Activated naive CD8-positive, alpha-beta T cell treated with anti-CD3 and anti-CD28 coated beads, Interleukin-2, amount 50 U/mL, for 24 hours (primary cell): ENCODE results near the gene LCN15.
"Not testable (repeated sequence)": the region's sequence is repeated elsewhere in the genome, so short reads cannot be mapped to it uniquely, and the experiment has no call there.

Experiments
- ATAC-seq: fragments of 150-1000 bp; cut with Tn5 transposase; one replicate; pipeline ENCODE4 v1.10.0; 2021
- DNase-seq: peaks from one replicate; pipeline ENCODE4 v3.0.0; 2021
- H3K27ac Mint-ChIP-seq: one replicate; pipeline ENCODE4 v1.8.0; 2021; ENCODE audit warnings: mild to moderate bottlenecking, mixed read lengths
- H3K27me3 Mint-ChIP-seq: one replicate; pipeline ENCODE4 v1.8.0; 2021; ENCODE audit warnings: mixed read lengths
- H3K36me3 Mint-ChIP-seq: one replicate; pipeline ENCODE4 v1.8.0; 2021; ENCODE audit warnings: low read depth, mixed read lengths
- H3K4me1 Mint-ChIP-seq: one replicate; pipeline ENCODE4 v1.8.0; 2021; ENCODE audit warnings: mixed read lengths
- H3K4me3 Mint-ChIP-seq: one replicate; pipeline ENCODE4 v1.8.0; 2021; ENCODE audit warnings: mild to moderate bottlenecking, moderate library complexity, mixed read lengths
- H3K9me3 Mint-ChIP-seq: one replicate; pipeline ENCODE4 v1.8.0; 2021; ENCODE audit warnings: mixed read lengths

LCN15 gene

DNA sequence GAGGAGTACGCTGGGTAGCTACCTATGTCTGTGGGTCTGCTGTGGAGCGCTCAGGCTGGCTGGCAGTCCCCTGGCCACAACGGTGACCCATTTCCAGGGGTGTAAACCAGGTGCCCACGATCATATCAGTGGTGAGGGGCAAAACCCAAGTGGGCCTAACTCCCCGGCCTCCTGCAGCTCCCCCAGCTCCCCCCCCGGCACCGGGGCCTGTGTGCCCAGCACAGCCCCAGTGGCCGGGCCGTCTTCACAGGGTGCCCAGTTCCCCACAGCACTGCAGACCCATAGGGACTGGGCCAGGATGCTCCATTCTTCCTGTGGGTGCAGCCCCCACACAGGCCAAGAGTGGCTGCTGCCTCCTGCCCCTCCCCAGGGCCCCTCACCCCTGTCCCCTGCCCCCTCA is 5.3 kb downstream of the LCN15 start:
- no peak overlapping the region for H3K27ac Mint-ChIP-seq
- no peak overlapping the region for H3K4me3 Mint-ChIP-seq
- no peaks in the 10 kb centered on the region for H3K9me3 Mint-ChIP-seq
- H3K4me1 Mint-ChIP-seq: peaks cover 2% of the 10 kb centered on the region
- DNase-seq (no peak), ATAC-seq (no peak)
- no peaks in the 10 kb centered on the region for H3K36me3 Mint-ChIP-seq
- peaks cover 7% of the 10 kb centered on the region for H3K27me3 Mint-ChIP-seq

DNA sequence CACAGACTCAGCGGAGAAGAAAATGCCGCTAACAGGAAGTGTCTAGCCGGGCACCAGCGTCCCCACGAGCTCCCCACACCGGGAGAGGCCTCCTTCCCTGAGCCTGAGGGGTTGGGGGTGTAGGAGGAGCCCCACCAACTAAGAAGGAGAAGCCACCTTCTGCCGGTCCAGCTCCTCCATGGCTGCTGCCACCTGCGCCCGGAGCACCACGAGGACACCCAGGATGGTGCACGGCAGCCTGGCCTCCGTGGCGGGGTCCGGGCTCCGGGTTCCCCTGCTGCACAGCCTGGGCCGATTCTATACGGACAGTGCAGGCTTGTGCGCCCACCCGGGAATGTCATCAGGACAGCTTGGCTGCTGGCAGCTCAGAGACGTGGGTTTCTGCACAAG is 6.6 kb downstream of the LCN15 start:
- H3K27ac Mint-ChIP-seq: no peak overlapping the region
- no peak for DNase-seq

DNA sequence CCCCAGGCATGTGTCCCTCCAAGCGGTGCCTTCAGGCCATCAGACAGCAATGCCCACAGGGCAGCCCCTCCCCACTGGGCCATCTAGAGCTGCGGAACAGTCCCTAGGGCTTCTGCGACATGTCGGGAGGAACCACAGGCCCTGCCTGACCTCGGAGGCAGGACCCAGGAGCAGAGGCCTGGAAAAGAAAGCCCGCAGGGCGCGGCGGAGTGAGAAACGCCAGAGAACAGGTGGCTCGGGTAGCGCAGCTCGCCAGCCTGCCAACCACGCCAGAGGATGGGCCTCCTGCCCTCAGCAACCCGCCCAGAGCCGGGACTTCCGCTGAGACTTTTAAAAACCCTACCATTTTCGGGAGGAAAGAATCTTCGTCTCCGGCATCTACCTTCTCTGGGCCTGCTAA is 7.0 kb downstream of the LCN15 start:
- H3K9me3 Mint-ChIP-seq: peaks cover 7% of the 10 kb centered on the region
- peaks cover 11% of the 10 kb centered on the region for H3K27me3 Mint-ChIP-seq
- no peak overlapping the region for H3K27ac Mint-ChIP-seq
- ATAC-seq: no peak
- no peak overlapping the region for H3K4me3 Mint-ChIP-seq
- no peak for DNase-seq
- H3K4me1 Mint-ChIP-seq: peaks cover 2% of the 10 kb centered on the region
- H3K36me3 Mint-ChIP-seq: peaks cover 4% of the 10 kb centered on the region

More for the DNA sequence above, 6.6 kb downstream of the LCN15 start:
- ATAC-seq: no peak
- Mint-ChIP-seq H3K9me3 (peaks cover 2% of the 10 kb centered on the region), H3K36me3 (no peaks in the 10 kb centered on the region), H3K27me3 (peaks cover 7% of the 10 kb centered on the region), H3K4me1 (peaks cover 2% of the 10 kb centered on the region), H3K4me3 (no peak overlapping the region)

DNA sequence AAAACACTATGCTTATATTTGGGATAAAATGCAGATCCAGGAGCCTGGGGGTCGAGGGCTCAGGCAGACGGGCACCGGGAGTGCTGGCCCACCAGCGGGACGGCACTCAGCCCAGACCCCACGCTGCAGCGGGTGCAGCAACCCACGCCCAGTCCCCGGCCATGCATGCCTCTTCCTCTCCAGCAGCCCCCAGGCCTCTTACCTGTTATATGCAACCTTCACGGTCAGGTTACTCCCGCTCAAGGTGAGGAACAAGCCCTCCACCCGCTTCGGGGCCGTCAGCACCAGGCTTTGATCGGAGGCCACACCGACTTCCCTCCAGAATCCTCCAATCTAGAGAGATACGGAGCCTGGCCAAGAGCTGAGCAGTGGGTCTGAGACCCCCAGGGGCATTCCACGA is 7.5 kb downstream of the LCN15 start:
- Mint-ChIP-seq H3K36me3 (peaks cover 7% of the 10 kb centered on the region), H3K27ac (no peak overlapping the region), H3K4me3 (no peak overlapping the region), H3K27me3 (peaks cover 13% of the 10 kb centered on the region), H3K9me3 (peaks cover 12% of the 10 kb centered on the region), H3K4me1 (peaks cover 2% of the 10 kb centered on the region)
- ATAC-seq (no peak), DNase-seq (no peak)

DNA sequence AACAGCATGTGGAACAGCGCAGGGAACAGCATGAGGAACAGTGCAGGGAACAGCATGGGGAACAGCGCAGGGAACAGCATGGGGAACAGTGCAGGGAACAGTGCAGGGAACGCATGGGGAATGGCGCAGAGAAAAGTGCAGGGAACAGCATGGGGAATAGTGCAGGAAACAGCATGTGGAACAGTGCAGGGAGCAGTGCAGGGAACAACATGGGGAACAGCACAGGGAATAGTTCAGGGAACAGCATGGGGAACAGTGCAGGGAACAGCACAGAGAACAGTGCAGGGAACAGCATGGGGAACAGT is 8.2 kb downstream of the LCN15 start:
- Mint-ChIP-seq H3K4me1 (peaks cover 4% of the 10 kb centered on the region), H3K4me3 (no peak overlapping the region), H3K27me3 (peaks cover 13% of the 10 kb centered on the region), H3K36me3 (peaks cover 10% of the 10 kb centered on the region), H3K27ac (no peak overlapping the region), H3K9me3 (peaks cover 16% of the 10 kb centered on the region)
- ATAC-seq (no peak), DNase-seq (no peak)

DNA sequence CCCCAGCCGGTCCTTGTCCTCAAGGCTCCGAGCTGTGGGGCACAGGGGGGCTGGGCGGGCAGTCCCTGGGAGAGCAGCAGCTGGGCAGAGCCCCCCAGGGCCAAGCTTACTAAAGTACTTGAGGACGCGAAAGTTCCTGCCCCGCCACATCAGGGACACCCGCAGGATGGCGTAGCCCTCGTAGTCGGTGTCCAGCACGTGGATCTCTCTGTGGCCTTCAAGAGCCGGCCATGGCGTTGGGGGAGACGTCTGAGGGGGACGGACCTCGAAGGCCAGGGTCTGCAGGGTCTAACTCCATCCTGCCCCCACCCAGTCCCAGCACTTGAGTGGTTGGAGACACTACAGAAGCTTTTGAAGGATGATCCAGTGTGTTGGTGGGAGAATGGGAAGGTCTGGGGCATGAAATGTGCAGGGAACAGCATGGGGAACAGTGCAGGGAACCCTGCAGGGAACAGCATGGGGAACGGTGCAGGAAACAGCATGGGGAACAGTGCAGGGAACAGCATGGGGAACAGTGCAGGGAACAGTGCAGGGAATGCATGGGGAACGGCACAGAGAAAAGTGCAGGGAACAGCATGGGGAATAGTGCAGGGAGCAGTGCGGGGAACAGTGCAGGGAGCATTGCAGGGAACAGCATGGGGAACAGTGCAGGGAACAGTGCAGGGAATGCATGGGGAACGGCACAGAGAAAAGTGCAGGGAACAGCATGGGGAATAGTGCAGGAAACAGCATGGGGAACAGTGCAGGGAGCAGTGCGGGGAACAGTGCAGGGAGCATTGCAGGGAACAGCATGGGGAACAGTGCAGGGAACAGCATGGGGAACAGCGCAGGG is 8.8 kb downstream of the LCN15 start:
- not testable (repeated sequence) for ATAC-seq, H3K4me1 Mint-ChIP-seq, H3K27ac Mint-ChIP-seq, H3K4me3 Mint-ChIP-seq, DNase-seq
- Mint-ChIP-seq H3K36me3 (peaks cover 10% of the 10 kb centered on the region), H3K9me3 (peaks cover 16% of the 10 kb centered on the region), H3K27me3 (peaks cover 11% of the 10 kb centered on the region)

DNA sequence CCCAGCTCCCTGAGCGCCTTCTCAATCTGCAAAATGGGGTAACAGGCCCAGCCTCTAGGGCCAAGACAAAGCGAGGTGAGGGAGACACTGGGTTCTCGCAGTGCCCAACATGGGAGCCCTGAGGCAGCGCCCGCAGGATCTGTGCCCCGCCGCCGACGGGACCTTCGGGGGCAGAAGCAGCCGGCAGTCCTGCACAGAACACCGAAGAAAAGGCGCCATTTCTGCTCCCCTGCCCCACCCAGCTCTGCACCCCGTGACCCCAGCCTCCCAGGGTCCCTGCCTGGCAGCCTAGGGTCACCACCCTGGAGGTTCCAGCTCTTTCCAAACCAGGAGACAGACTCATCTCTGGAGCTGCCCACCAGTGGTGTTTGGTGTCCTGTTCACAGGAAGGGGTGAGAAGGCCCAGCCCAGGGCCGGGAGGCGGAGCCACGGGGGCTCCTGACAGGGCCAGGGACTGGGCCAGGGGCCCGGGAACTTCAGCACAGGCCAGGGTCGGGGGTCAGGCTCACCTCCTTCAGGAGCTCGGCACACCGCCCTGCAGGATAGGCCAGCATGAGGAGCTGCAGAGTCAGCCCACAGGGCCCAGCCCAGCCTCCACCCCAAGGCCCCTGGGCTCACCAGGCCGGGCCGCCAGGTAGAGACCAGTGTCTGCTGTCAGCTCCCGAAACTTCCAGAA is 9.6 kb downstream of the LCN15 start:
- Mint-ChIP-seq H3K9me3 (peaks cover 16% of the 10 kb centered on the region), H3K4me1 (peaks cover 13% of the 10 kb centered on the region), H3K27me3 (peaks cover 9% of the 10 kb centered on the region), H3K4me3 (no peak overlapping the region), H3K27ac (no peak overlapping the region), H3K36me3 (peaks cover 10% of the 10 kb centered on the region)
- ATAC-seq: no peak
- DNase-seq: no peak

DNA sequence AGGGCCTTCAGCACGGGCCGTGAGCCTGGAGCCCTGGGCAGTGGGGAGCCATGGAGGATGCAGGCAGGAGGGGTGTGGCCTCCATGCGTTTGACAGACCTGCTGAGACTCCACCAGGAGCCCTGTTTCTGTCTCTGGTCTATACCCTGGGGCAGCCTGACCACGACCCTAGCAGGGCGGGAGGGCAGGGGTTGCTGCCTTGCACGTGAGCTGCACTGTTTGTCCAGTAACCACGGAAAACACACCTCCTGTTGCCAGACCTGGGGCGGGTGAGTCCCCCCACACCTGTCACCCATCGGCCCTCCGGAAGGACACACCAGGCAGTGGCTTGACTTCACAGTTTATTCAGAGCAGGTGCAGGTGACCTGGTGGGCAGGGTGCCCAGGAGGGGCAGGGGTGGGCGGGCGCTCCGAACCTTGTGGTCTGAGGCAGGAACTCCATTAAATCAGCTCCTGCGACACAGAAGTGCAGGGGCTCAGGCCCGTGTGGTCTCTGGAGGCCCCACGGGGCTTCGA is 10.2 kb downstream of the LCN15 start:
- peaks cover 16% of the 10 kb centered on the region for H3K9me3 Mint-ChIP-seq
- H3K4me3 Mint-ChIP-seq: no peak overlapping the region
- H3K4me1 Mint-ChIP-seq: peaks cover 19% of the 10 kb centered on the region
- DNase-seq: no peak
- peaks cover 10% of the 10 kb centered on the region for H3K36me3 Mint-ChIP-seq
- H3K27ac Mint-ChIP-seq: no peak overlapping the region
- peaks cover 9% of the 10 kb centered on the region for H3K27me3 Mint-ChIP-seq
- ATAC-seq: no peak

DNA sequence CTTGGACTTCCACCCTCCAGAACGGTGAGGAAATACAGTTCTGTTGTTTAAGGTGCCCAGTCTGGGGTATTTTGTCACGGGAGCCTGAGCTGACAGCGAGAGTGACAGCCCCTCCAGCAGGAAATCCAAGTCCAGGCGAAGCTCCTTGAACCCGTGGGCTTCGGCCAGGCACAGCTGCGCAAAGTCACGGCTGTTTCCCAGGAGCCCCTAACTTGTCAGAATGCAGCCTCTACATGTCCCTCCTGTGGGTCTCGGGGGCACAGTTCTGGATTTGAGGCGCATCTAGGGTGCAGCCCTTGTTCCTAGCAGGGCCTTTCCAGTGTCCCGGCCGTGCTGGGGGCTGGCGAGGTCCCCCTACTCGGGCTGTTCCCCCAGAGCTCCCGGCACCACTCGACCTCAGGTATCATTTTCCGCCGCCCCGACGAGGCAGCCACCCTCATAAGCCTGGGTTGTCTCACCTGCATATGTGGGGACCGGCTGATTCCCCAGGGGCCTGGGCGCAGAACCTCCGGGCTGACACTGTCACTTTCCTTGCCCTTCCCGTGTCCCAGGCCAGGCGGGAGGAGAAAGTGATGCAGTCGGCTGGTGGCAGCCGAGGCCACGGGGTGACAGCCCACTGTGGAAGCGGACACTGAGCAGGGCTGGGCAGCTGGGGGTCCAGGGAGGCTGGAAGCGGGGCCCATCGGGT is 10.8 kb downstream of the LCN15 start:
- H3K27me3 Mint-ChIP-seq: peaks cover 9% of the 10 kb centered on the region
- peaks cover 10% of the 10 kb centered on the region for H3K36me3 Mint-ChIP-seq
- no peak overlapping the region for H3K4me3 Mint-ChIP-seq
- ATAC-seq (no peak), DNase-seq (no peak)
- H3K4me1 Mint-ChIP-seq: peaks cover 19% of the 10 kb centered on the region
- H3K9me3 Mint-ChIP-seq: peaks cover 16% of the 10 kb centered on the region
- H3K27ac Mint-ChIP-seq: no peak overlapping the region

DNA sequence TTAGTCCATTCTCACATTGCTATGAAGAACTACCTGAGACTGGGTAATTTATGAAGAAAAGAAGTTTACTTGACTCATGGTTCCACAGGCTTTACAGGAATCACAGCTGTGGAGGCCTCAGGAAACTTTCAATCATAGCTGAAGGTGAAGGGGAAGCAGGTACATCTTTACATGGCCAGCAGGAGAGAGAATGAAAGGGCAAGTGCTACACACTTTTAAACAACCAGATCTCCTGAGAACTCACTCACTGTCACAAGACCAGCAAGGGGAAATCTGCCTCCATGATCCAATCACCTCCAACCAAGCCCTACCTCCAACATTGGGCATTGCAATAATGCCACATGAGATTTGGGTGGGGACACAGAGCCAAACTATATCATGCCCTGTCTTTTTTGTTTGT is 12.5 kb downstream of the LCN15 start:
- Mint-ChIP-seq H3K36me3 (peaks cover 10% of the 10 kb centered on the region), H3K27ac (no peak overlapping the region), H3K4me1 (peaks cover 19% of the 10 kb centered on the region), H3K4me3 (no peak overlapping the region), H3K27me3 (peaks cover 9% of the 10 kb centered on the region), H3K9me3 (peaks cover 16% of the 10 kb centered on the region)
- no peak for DNase-seq
- ATAC-seq: no peak

DNA sequence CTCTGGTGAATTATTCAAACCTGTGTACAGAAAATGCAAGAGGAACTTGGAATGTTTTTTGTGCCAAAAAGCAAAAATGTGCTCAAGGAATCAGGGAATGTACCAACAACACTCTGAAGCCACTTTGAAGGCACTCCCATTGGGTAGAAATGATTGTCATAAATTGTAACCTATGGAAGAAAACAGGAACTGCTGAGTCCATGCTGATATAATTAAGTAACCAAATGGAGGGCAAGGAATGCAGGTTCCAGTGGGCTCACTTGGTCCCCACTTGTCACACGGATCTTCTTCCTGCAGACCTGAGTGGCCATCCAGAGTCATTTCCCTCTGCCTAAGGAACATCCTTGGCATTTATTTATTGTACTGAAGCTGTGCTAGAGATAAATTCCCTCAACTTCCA is 13.1 kb downstream of the LCN15 start:
- Mint-ChIP-seq H3K4me1 (peaks cover 19% of the 10 kb centered on the region), H3K9me3 (peaks cover 16% of the 10 kb centered on the region), H3K27me3 (peaks cover 9% of the 10 kb centered on the region), H3K36me3 (peaks cover 10% of the 10 kb centered on the region), H3K27ac (no peak overlapping the region), H3K4me3 (no peak overlapping the region)
- DNase-seq (no peak), ATAC-seq (no peak)

DNA sequence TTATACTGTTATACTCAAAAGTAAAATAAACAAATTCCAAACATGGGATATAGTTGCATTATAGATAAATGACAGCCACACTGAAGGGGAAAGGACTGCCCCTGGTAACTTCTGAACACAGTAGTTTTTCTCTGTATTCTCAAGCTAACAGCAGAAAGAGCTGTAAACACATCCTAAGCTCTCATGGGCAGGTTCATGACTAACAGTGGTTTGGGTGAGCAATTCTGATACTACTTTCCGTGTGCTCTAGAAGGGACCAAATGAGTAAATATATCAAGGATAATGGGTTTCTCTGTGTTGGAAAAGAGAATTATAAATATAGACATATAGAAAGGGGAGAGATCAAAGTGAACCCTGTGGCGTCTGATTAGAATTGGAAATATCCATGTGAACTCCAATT is 13.8 kb downstream of the LCN15 start:
- H3K36me3 Mint-ChIP-seq: peaks cover 10% of the 10 kb centered on the region
- peaks cover 6% of the 10 kb centered on the region for H3K27me3 Mint-ChIP-seq
- ATAC-seq (peak; percentile 91), DNase-seq (no peak)
- peaks cover 16% of the 10 kb centered on the region for H3K9me3 Mint-ChIP-seq
- no peak overlapping the region for H3K4me3 Mint-ChIP-seq
- H3K27ac Mint-ChIP-seq: no peak overlapping the region
- H3K4me1 Mint-ChIP-seq: peaks cover 19% of the 10 kb centered on the region

DNA sequence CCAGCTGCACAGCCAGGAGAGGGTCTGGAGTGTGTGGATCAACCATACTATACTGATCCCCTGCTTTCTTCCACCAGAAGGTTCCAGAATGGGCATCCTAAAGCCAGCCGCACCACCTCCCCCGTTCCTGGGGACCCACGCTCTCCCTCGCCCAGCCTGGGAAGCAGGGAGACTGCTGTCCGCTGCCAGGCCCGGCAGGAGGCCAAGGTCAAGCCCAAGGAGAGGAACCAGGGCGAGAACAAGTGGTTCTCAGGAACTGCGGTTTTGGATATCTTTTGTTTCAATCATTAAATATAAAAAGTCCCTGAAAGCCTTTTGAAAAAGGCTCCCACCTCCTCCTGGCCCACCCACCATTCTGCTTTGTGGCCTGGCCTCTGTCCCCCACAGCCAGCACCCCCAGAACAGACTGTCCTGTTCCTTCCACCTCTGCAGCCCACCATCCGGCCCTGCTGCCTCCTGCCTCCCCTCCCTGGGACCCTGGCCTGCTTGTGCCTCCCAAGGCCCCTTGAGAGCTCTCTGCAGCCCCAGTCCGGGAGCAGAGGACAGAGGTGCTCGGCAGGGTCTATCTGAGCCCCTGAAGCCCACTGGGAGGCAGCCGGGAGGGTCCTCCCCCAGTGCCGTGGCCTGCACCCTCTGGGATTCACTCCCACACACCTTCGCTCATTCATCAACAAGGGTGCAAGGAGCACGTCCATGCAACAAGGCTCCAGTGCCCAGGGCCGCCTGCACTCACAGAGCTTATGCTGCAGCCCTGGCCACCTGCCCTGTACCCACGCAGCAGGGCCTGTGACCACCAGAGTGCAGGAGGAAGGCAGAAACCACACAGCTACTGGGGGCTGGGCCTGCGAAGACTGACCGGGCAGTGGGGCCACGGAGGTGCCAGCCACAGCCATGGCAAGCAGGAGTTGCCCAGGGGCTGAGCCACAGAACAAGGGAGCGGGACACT is 15.4 kb downstream of the LCN15 start:
- no peak overlapping the region for H3K27ac Mint-ChIP-seq
- ATAC-seq (no peak), DNase-seq (no peak)
- H3K36me3 Mint-ChIP-seq: peaks cover 10% of the 10 kb centered on the region
- no peak overlapping the region for H3K4me3 Mint-ChIP-seq
- peaks cover 6% of the 10 kb centered on the region for H3K27me3 Mint-ChIP-seq
- H3K9me3 Mint-ChIP-seq: peaks cover 16% of the 10 kb centered on the region
- H3K4me1 Mint-ChIP-seq: peaks cover 19% of the 10 kb centered on the region

DNA sequence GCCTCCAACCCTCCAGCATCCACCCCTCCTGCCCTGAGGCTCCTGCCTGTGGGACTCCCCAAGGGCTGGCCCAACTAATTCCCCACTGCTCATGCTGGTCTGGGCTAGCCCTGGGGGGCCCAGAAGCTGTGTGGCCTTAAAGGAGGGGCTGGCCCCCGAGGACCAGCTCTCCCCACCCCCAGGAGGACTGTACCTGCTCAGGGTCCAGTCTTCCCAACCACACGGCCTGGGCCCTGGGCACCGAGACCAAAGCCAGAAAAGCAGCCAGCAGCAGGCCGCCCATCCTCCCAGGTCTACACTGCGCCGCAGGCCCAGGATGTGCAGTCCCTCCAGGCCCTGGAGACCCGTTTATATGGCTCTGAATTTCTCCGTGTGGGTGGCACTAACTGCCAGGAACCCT is 16.1 kb downstream of the LCN15 start, which contains the start of gene LCN6:
Gene LCN6, minus strand, starts transcription at position 325 of the 400 bp plus-strand sequence. Its CDS starts 42 bp downstream, at position 283.
- Mint-ChIP-seq H3K9me3 (peaks cover 16% of the 10 kb centered on the region), H3K27me3 (peaks cover 6% of the 10 kb centered on the region), H3K4me3 (no peak within 1 kb of the TSS), H3K36me3 (peaks cover 10% of the 10 kb centered on the region), H3K27ac (no peak within 1 kb of the TSS), H3K4me1 (peaks cover 19% of the 10 kb centered on the region)
- ATAC-seq: no peak
- no peak for DNase-seq
